Measurements from ENCODE around the gene EIF4ENIF1.

The EIF4ENIF1 gene

GRCh38 chr22:31446767-31447166 lies 42.9 kb downstream of the EIF4ENIF1 start:
- Histone ChIP-seq H3K4me1 (ENCODE audit: control insufficient read depth, insufficient read depth, low read length, poor library complexity, severe bottlenecking) (no peaks in the 10 kb centered on the region), H3K9me3 (ENCODE audit: control insufficient read depth, low read length) (no peaks in the 10 kb centered on the region), H3K27me3 (replicated peaks; ENCODE audit: control insufficient read depth, insufficient read depth, low read length, poor library complexity, severe bottlenecking) (no peaks in the 10 kb centered on the region), H3K4me3 (ENCODE audit: insufficient read depth, low read depth, low read length, poor library complexity, severe bottlenecking) (no peak overlapping the region), H3K27ac (ENCODE audit: insufficient read depth, low read length, poor library complexity, severe bottlenecking) (no peak overlapping the region), H3K36me3 (ENCODE audit: control insufficient read depth, insufficient read depth, low read length) (peaks cover 49% of the 10 kb centered on the region)
- no peak for DNase-seq

GRCh38 chr22:31446208-31446607 lies 43.4 kb downstream of the EIF4ENIF1 start:
- H3K27me3 ChIP-seq (replicated peaks; ENCODE audit: control insufficient read depth, insufficient read depth, low read length, poor library complexity, severe bottlenecking) = no peaks in the 10 kb centered on the region
- H3K9me3 ChIP-seq (ENCODE audit: control insufficient read depth, low read length) = no peaks in the 10 kb centered on the region
- H3K4me3 ChIP-seq (ENCODE audit: insufficient read depth, low read depth, low read length, poor library complexity, severe bottlenecking) = no peak overlapping the region
- peaks cover 53% of the 10 kb centered on the region for H3K36me3 ChIP-seq (ENCODE audit: control insufficient read depth, insufficient read depth, low read length)
- H3K27ac ChIP-seq (ENCODE audit: insufficient read depth, low read length, poor library complexity, severe bottlenecking) = no peak overlapping the region
- no peak for DNase-seq
- no peaks in the 10 kb centered on the region for H3K4me1 ChIP-seq (ENCODE audit: control insufficient read depth, insufficient read depth, low read length, poor library complexity, severe bottlenecking)

DNA sequence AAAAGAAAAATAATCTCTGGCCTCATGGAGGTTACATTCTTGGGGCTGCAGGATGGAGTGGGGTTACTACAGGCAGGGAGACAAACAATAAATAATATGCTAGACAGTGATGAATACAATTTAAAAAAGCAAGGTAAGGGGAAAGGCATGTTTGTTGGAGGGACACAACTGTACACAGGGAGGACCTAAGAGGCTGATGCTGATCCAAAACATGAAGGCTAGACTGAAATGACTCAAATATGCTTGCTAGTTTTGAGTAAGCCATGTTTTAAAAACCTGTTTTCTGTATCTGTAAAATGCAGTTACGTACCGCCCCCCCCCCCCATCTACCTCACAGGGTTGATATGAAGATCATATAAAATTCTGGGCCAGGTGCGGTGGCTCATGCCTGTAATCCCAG lies 44.0 kb downstream of the EIF4ENIF1 start:
- no peak for DNase-seq
- Histone ChIP-seq H3K9me3 (ENCODE audit: control insufficient read depth, low read length) (no peaks in the 10 kb centered on the region), H3K4me3 (ENCODE audit: insufficient read depth, low read depth, low read length, poor library complexity, severe bottlenecking) (no peak overlapping the region), H3K36me3 (ENCODE audit: control insufficient read depth, insufficient read depth, low read length) (peaks cover 58% of the 10 kb centered on the region), H3K4me1 (ENCODE audit: control insufficient read depth, insufficient read depth, low read length, poor library complexity, severe bottlenecking) (no peaks in the 10 kb centered on the region), H3K27ac (ENCODE audit: insufficient read depth, low read length, poor library complexity, severe bottlenecking) (peak overlapping the region; percentile 13), H3K27me3 (replicated peaks; ENCODE audit: control insufficient read depth, insufficient read depth, low read length, poor library complexity, severe bottlenecking) (no peaks in the 10 kb centered on the region)

- Histone ChIP-seq H3K36me3 (ENCODE audit: control insufficient read depth, insufficient read depth, low read length) (peaks cover 75% of the 10 kb centered on the region), H3K9me3 (ENCODE audit: control insufficient read depth, low read length) (no peaks in the 10 kb centered on the region), H3K27me3 (replicated peaks; ENCODE audit: control insufficient read depth, insufficient read depth, low read length, poor library complexity, severe bottlenecking) (no peaks in the 10 kb centered on the region), H3K27ac (ENCODE audit: insufficient read depth, low read length, poor library complexity, severe bottlenecking) (no peak overlapping the region), H3K4me1 (ENCODE audit: control insufficient read depth, insufficient read depth, low read length, poor library complexity, severe bottlenecking) (no peaks in the 10 kb centered on the region), H3K4me3 (ENCODE audit: insufficient read depth, low read depth, low read length, poor library complexity, severe bottlenecking) (no peak overlapping the region)
- no peak for DNase-seq
Observed at GRCh38 chr22:31443516-31443915, 46.1 kb downstream of the EIF4ENIF1 start.

- no peaks in the 10 kb centered on the region for H3K9me3 ChIP-seq (ENCODE audit: control insufficient read depth, low read length)
- H3K4me1 ChIP-seq (ENCODE audit: control insufficient read depth, insufficient read depth, low read length, poor library complexity, severe bottlenecking) = no peaks in the 10 kb centered on the region
- peaks cover 81% of the 10 kb centered on the region for H3K36me3 ChIP-seq (ENCODE audit: control insufficient read depth, insufficient read depth, low read length)
- no peak overlapping the region for H3K4me3 ChIP-seq (ENCODE audit: insufficient read depth, low read depth, low read length, poor library complexity, severe bottlenecking)
- H3K27ac ChIP-seq (ENCODE audit: insufficient read depth, low read length, poor library complexity, severe bottlenecking) = no peak overlapping the region
- DNase-seq = no peak
- no peaks in the 10 kb centered on the region for H3K27me3 ChIP-seq (replicated peaks; ENCODE audit: control insufficient read depth, insufficient read depth, low read length, poor library complexity, severe bottlenecking)
Observed at GRCh38 chr22:31442768-31443489, 46.7 kb downstream of the EIF4ENIF1 start.

DNA sequence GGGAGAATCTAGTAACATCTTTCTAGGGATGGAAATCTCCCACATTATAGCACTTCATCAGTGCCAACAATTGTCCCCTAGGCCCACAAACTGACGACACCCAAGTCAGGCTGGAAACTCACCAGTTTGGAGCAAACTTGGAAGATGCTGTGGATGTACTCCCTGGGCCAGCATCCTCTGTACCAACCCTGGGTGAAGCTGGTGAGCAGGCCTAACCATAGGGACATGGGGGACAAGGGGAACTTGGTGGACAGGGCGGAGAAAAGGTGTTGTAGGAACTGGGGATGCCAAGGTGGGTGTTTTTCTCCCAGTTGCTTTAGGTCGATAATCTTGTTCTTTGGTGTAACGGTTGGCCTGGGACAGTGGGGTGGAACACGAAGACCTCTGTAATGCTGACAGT lies 48.0 kb downstream of the EIF4ENIF1 start:
- H3K36me3 ChIP-seq (ENCODE audit: control insufficient read depth, insufficient read depth, low read length) = peaks cover 85% of the 10 kb centered on the region
- no peaks in the 10 kb centered on the region for H3K9me3 ChIP-seq (ENCODE audit: control insufficient read depth, low read length)
- DNase-seq = no peak
- no peaks in the 10 kb centered on the region for H3K4me1 ChIP-seq (ENCODE audit: control insufficient read depth, insufficient read depth, low read length, poor library complexity, severe bottlenecking)
- no peak overlapping the region for H3K4me3 ChIP-seq (ENCODE audit: insufficient read depth, low read depth, low read length, poor library complexity, severe bottlenecking)
- no peak overlapping the region for H3K27ac ChIP-seq (ENCODE audit: insufficient read depth, low read length, poor library complexity, severe bottlenecking)
- H3K27me3 ChIP-seq (replicated peaks; ENCODE audit: control insufficient read depth, insufficient read depth, low read length, poor library complexity, severe bottlenecking) = no peaks in the 10 kb centered on the region

DNA sequence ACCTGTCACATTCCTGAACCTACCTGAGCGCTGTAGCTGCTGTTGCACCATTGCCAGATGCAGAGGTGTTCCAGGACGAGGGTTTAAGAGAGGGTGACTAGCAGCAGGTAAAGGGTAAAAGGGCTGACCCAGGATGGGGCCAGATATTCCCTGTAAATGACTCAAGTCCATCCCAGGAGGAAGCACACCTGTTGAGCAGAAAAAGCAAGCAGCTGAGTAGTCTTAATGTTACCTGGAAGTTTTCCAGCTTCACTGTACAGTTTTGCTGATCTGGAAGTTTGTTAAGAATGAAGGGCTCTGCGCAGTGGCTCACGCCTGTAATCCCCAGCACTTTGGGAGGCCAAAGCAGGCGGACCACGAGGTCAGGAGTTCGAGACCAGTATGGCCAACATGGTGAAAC lies 49.0 kb downstream of the EIF4ENIF1 start:
- H3K27ac ChIP-seq (ENCODE audit: insufficient read depth, low read length, poor library complexity, severe bottlenecking) = no peak overlapping the region
- DNase-seq = no peak
- H3K9me3 ChIP-seq (ENCODE audit: control insufficient read depth, low read length) = no peaks in the 10 kb centered on the region
- H3K27me3 ChIP-seq (replicated peaks; ENCODE audit: control insufficient read depth, insufficient read depth, low read length, poor library complexity, severe bottlenecking) = no peaks in the 10 kb centered on the region
- H3K4me3 ChIP-seq (ENCODE audit: insufficient read depth, low read depth, low read length, poor library complexity, severe bottlenecking) = no peak overlapping the region
- H3K36me3 ChIP-seq (ENCODE audit: control insufficient read depth, insufficient read depth, low read length) = peaks cover 92% of the 10 kb centered on the region
- no peaks in the 10 kb centered on the region for H3K4me1 ChIP-seq (ENCODE audit: control insufficient read depth, insufficient read depth, low read length, poor library complexity, severe bottlenecking)

- peaks cover 92% of the 10 kb centered on the region for H3K36me3 ChIP-seq (ENCODE audit: control insufficient read depth, insufficient read depth, low read length)
- H3K27ac ChIP-seq (ENCODE audit: insufficient read depth, low read length, poor library complexity, severe bottlenecking) = no peak overlapping the region
- no peaks in the 10 kb centered on the region for H3K27me3 ChIP-seq (replicated peaks; ENCODE audit: control insufficient read depth, insufficient read depth, low read length, poor library complexity, severe bottlenecking)
- no peaks in the 10 kb centered on the region for H3K4me1 ChIP-seq (ENCODE audit: control insufficient read depth, insufficient read depth, low read length, poor library complexity, severe bottlenecking)
- no peak overlapping the region for H3K4me3 ChIP-seq (ENCODE audit: insufficient read depth, low read depth, low read length, poor library complexity, severe bottlenecking)
- H3K9me3 ChIP-seq (ENCODE audit: control insufficient read depth, low read length) = no peaks in the 10 kb centered on the region
- DNase-seq = no peak
Observed at GRCh38 chr22:31439808-31440207, 49.8 kb downstream of the EIF4ENIF1 start.

DNA sequence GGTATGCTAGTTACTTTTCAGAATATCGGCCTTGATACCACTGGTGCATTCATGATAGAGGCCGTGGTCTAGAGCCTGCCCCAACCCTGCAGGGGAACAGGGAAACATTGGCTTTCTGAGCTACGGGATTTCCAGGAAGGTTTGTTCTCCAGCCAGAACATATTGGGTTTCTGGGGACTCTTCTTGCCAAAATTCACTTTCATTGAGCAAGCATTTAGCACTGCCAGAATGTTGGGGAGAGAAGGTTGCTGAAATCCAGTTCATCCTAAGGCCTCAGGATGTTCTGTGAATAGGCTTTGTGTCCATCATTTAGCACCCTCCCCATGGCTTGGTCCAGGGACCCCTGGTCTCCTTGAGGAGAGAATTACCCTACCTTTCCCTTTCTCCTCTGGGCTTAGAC lies 53.5 kb downstream of the EIF4ENIF1 start:
- DNase-seq = no peak
- H3K9me3 ChIP-seq (ENCODE audit: control insufficient read depth, low read length) = no peaks in the 10 kb centered on the region
- H3K27ac ChIP-seq (ENCODE audit: insufficient read depth, low read length, poor library complexity, severe bottlenecking) = no peak overlapping the region
- H3K36me3 ChIP-seq (ENCODE audit: control insufficient read depth, insufficient read depth, low read length) = peaks cover 87% of the 10 kb centered on the region
- no peaks in the 10 kb centered on the region for H3K4me1 ChIP-seq (ENCODE audit: control insufficient read depth, insufficient read depth, low read length, poor library complexity, severe bottlenecking)
- no peak overlapping the region for H3K4me3 ChIP-seq (ENCODE audit: insufficient read depth, low read depth, low read length, poor library complexity, severe bottlenecking)
- H3K27me3 ChIP-seq (replicated peaks; ENCODE audit: control insufficient read depth, insufficient read depth, low read length, poor library complexity, severe bottlenecking) = no peaks in the 10 kb centered on the region

DNA sequence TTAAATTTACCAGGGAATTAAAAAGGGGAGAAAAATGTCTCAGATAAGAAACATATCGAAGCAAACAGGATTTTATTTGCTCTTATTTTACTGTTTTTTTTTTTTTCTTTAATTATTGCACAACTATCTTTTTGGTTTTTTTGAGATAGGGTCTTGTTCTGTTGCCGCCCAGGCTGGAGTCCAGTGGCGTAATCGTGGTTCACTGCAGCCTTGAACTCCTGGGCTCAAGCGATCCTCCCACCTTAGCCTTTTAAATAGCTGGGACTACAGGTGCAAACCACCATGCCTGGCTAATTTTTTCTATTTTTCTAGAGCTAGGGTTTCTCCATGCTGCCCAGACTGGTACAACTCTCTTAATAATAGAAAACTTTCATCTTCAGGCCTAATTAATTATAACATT lies 57.7 kb downstream of the EIF4ENIF1 start:
- H3K36me3 ChIP-seq (ENCODE audit: control insufficient read depth, insufficient read depth, low read length) = peaks cover 68% of the 10 kb centered on the region

More for the DNA sequence above, 57.7 kb downstream of the EIF4ENIF1 start:
- DNase-seq = no peak
- Histone ChIP-seq H3K27me3 (replicated peaks; ENCODE audit: control insufficient read depth, insufficient read depth, low read length, poor library complexity, severe bottlenecking) (no peaks in the 10 kb centered on the region), H3K4me3 (ENCODE audit: insufficient read depth, low read depth, low read length, poor library complexity, severe bottlenecking) (no peak overlapping the region), H3K4me1 (ENCODE audit: control insufficient read depth, insufficient read depth, low read length, poor library complexity, severe bottlenecking) (no peaks in the 10 kb centered on the region), H3K9me3 (ENCODE audit: control insufficient read depth, low read length) (no peaks in the 10 kb centered on the region), H3K27ac (ENCODE audit: insufficient read depth, low read length, poor library complexity, severe bottlenecking) (no peak overlapping the region)

All from effector memory CD4-positive, alpha-beta T cell (primary cell).